K562 (cell line): ENCODE results near the gene MRNIP. TPM values are rescaled to one million over a fixed set of nuclear protein-coding genes. Genes with fewer than 3 reads are reported as not detected.

ENCODE experiments used
- CBX5 ChIP-seq: IDR thresholded peaks from 2 replicates; pipeline ENCODE4 v1.6.1; 2014; ENCODE audit warnings: low read depth, borderline replicate concordance
- JUNB ChIP-seq: fragments of 450-650 bp; formaldehyde crosslinking; conservative IDR thresholded peaks from 2 replicates; pipeline ENCODE4 v1.4.0; 2020; ENCODE audit warnings: mild to moderate bottlenecking
- RHOXF2B ChIP-seq: fragments of 250-450 bp; sonication (Bioruptor Pico); conservative IDR thresholded peaks from 2 replicates; pipeline ENCODE4 v1.5.1; 2021
- THRAP3 ChIP-seq: fragments of 450-650 bp; IDR thresholded peaks from 2 replicates; pipeline ENCODE4 v1.6.1; 2016; ENCODE audit warnings: mild to moderate bottlenecking, inconsistent platforms, borderline replicate concordance
- ZNF224 ChIP-seq: sonication (generic); formaldehyde crosslinking; IDR thresholded peaks from 2 replicates; pipeline ENCODE4 v1.8.0; 2022; ENCODE audit warnings: mild to moderate bottlenecking, missing genetic modification reagents
- ZNF407 ChIP-seq: fragments of 450-650 bp; IDR thresholded peaks from 2 replicates; pipeline ENCODE4 v1.6.1; 2016; ENCODE audit warnings: low read depth
- polyA plus RNA-seq, 8 experiments: library from polyadenylated mRNA; depleted of rRNA in 4 of 8; stranded (reverse) in 5 of 8; unstranded in 3 of 8; fragments of >200 nt; fragmentation: Nextera tagmentation in 2 of 8; fragmentation: Illumina TruSeq in 1 of 8; extraction: Ambion mirVana in 2 of 8; extraction: Trizol in 1 of 8; gene quantifications; 2 replicates each; pipeline versions ENCODE4 v1.2.1 to v1.2.3, GENCODE V29; 2011 to 2014; ENCODE audit warnings: inconsistent platforms in 1 of 8, missing spikeins in 1 of 8
- total RNA-seq, 7 experiments: library from RNA; depleted of rRNA in 6 of 7; stranded (reverse); fragments of >200 nt in 6 of 7; fragmentation: Illumina TruSeq in 2 of 7; extraction: Trizol in 2 of 7; gene quantifications; 2 replicates each; pipeline versions ENCODE4 v1.2.1 to v1.2.3, GENCODE V29; 2011 to 2021; ENCODE audit warnings: low replicate concordance in 1 of 7
- TF ChIP-seq, protein P1 (sequence below): fragments of 250-450 bp; sonication (Bioruptor Pico); IDR thresholded peaks from 2 replicates; pipeline ENCODE4 v1.5.0; 2020; ENCODE audit warnings: mild to moderate bottlenecking
- TF ChIP-seq, protein P2 (sequence below): sonication (generic); formaldehyde crosslinking; IDR thresholded peaks from 2 replicates; pipeline ENCODE4 v1.8.1; 2023; ENCODE audit warnings: missing genetic modification reagents, mild to moderate bottlenecking, borderline replicate concordance

Gene MRNIP
- total and polyA plus RNA-seq, 9 of the 15 experiments (the other 6 are each of a cell fraction or from before 2014, with no cell fraction given) = 3.6 to 39.0 (median 16.8) TPM

GRCh38 chr5:179837076-179838011 lies 21.3 kb downstream of the MRNIP start (continued):
- no peak for TF ChIP-seq CBX5
- TF ChIP-seq, protein P1, sequence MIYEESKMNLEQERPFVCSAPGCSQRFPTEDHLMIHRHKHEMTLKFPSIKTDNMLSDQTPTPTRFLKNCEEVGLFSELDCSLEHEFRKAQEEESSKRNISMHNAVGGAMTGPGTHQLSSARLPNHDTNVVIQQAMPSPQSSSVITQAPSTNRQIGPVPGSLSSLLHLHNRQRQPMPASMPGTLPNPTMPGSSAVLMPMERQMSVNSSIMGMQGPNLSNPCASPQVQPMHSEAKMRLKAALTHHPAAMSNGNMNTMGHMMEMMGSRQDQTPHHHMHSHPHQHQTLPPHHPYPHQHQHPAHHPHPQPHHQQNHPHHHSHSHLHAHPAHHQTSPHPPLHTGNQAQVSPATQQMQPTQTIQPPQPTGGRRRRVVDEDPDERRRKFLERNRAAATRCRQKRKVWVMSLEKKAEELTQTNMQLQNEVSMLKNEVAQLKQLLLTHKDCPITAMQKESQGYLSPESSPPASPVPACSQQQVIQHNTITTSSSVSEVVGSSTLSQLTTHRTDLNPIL = no peak
- TF ChIP-seq, protein P2, sequence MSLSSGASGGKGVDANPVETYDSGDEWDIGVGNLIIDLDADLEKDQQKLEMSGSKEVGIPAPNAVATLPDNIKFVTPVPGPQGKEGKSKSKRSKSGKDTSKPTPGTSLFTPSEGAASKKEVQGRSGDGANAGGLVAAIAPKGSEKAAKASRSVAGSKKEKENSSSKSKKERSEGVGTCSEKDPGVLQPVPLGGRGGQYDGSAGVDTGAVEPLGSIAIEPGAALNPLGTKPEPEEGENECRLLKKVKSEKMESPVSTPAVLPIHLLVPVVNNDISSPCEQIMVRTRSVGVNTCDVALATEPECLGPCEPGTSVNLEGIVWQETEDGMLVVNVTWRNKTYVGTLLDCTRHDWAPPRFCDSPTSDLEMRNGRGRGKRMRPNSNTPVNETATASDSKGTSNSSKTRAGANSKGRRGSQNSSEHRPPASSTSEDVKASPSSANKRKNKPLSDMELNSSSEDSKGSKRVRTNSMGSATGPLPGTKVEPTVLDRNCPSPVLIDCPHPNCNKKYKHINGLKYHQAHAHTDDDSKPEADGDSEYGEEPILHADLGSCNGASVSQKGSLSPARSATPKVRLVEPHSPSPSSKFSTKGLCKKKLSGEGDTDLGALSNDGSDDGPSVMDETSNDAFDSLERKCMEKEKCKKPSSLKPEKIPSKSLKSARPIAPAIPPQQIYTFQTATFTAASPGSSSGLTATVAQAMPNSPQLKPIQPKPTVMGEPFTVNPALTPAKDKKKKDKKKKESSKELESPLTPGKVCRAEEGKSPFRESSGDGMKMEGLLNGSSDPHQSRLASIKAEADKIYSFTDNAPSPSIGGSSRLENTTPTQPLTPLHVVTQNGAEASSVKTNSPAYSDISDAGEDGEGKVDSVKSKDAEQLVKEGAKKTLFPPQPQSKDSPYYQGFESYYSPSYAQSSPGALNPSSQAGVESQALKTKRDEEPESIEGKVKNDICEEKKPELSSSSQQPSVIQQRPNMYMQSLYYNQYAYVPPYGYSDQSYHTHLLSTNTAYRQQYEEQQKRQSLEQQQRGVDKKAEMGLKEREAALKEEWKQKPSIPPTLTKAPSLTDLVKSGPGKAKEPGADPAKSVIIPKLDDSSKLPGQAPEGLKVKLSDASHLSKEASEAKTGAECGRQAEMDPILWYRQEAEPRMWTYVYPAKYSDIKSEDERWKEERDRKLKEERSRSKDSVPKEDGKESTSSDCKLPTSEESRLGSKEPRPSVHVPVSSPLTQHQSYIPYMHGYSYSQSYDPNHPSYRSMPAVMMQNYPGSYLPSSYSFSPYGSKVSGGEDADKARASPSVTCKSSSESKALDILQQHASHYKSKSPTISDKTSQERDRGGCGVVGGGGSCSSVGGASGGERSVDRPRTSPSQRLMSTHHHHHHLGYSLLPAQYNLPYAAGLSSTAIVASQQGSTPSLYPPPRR = no peak
- TF ChIP-seq ZNF407 = no peak
- TF ChIP-seq THRAP3 = no peak
- TF ChIP-seq RHOXF2B = no peak
- TF ChIP-seq ZNF224 = no peak
- no peak for TF ChIP-seq JUNB (CRISPR knock-in tag)
